Immature natural killer cell (primary cell): ENCODE data around the gene ALDH16A1. TPM values are rescaled to one million over a fixed set of nuclear protein-coding genes. Genes with fewer than 3 reads are reported as not detected.

Experiments used
- DNase-seq, 3 donors: peaks; one replicate each; pipeline ENCODE4 v3.0.0; 2022; ENCODE audit warnings: mixed read lengths in 1 of 3
- H3K27ac Mint-ChIP-seq, 6 donors: one replicate each; pipeline ENCODE4 v1.8.0; 2020; ENCODE audit warnings: mixed read lengths in 6 of 6, mild to moderate bottlenecking in 5 of 6, inconsistent platforms in 4 of 6, moderate library complexity in 3 of 6
- H3K27me3 Mint-ChIP-seq, 3 donors: one replicate each; pipeline ENCODE4 v1.8.0; 2020 to 2021; ENCODE audit warnings: low read depth in 3 of 3, mild to moderate bottlenecking in 3 of 3, mixed read lengths in 3 of 3, moderate library complexity in 3 of 3, inconsistent platforms in 1 of 3
- H3K36me3 Mint-ChIP-seq, 3 donors: one replicate each; pipeline ENCODE4 v1.8.0; 2020; ENCODE audit warnings: mixed read lengths in 3 of 3, inconsistent platforms in 2 of 3, mild to moderate bottlenecking in 2 of 3
- H3K4me1 Mint-ChIP-seq, 2 donors: one replicate each; pipeline ENCODE4 v1.8.0; 2020; ENCODE audit warnings: inconsistent platforms in 2 of 2, mild to moderate bottlenecking in 2 of 2, mixed read lengths in 2 of 2, moderate library complexity in 1 of 2
- H3K4me3 Mint-ChIP-seq, 5 donors: one replicate each; pipeline ENCODE4 v1.8.0; 2020; ENCODE audit warnings: mild to moderate bottlenecking in 5 of 5, mixed read lengths in 5 of 5, inconsistent platforms in 3 of 5, moderate library complexity in 3 of 5
- H3K9me3 Mint-ChIP-seq, 6 donors: one replicate each; pipeline ENCODE4 v1.8.0; 2020; ENCODE audit warnings: mild to moderate bottlenecking in 6 of 6, mixed read lengths in 6 of 6, inconsistent platforms in 4 of 6, moderate library complexity in 3 of 6
- polyA plus RNA-seq, 3 donors: library from polyadenylated mRNA; unstranded; fragments of 300-500 nt; fragmentation: Illumina TruSeq; gene quantifications; one replicate each; pipeline ENCODE4 v1.2.3, GENCODE V29; 2021

ALDH16A1 gene
- polyA plus RNA-seq, 3 donors from 2014 or later = 37.2 to 57.0 (median 42.4) TPM

- Mint-ChIP-seq H3K27ac (peak overlapping the region in 2 of 6 donors; percentile 49 to 64), H3K36me3 (peaks cover 0 to 5% (median 0%) of the 10 kb centered on the region in 3 donors), H3K27me3 (peaks cover 0 to 2% (median 2%) of the 10 kb centered on the region in 3 donors), H3K4me3 (no peak overlapping the region), H3K4me1 (peaks cover 5 to 7% of the 10 kb centered on the region in 2 donors), H3K9me3 (no peaks in the 10 kb centered on the region)
- DNase-seq = no peak
Observed at GRCh38 chr19:49481020-49481683, 28.1 kb downstream of the ALDH16A1 start.

- peaks cover 34 to 40% of the 10 kb centered on the region in 2 donors for H3K4me1 Mint-ChIP-seq
- H3K36me3 Mint-ChIP-seq = peaks cover 4 to 30% (median 5%) of the 10 kb centered on the region in 3 donors
- H3K9me3 Mint-ChIP-seq = no peaks in the 10 kb centered on the region
- peak overlapping the region in 5 of 6 donors; percentile 26 to 77 (median 57) for H3K27ac Mint-ChIP-seq
- peaks cover 17 to 30% (median 22%) of the 10 kb centered on the region in 3 donors for H3K27me3 Mint-ChIP-seq
- no peak for DNase-seq
- H3K4me3 Mint-ChIP-seq = peak overlapping the region in 1 of 5 donors; percentile 33
Observed at GRCh38 chr19:49486232-49486631, 33.2 kb downstream of the ALDH16A1 start.

- Mint-ChIP-seq H3K4me1 (peaks cover 37 to 40% of the 10 kb centered on the region in 2 donors), H3K27ac (peak overlapping the region; percentile 92 to 97 (median 96)), H3K27me3 (peaks cover 17 to 30% (median 23%) of the 10 kb centered on the region in 3 donors), H3K4me3 (peak overlapping the region; percentile 92 to 98 (median 96)), H3K36me3 (peaks cover 4 to 34% (median 6%) of the 10 kb centered on the region in 3 donors), H3K9me3 (no peaks in the 10 kb centered on the region)
- DNase-seq = no peak
Observed at GRCh38 chr19:49486710-49487276, 33.8 kb downstream of the ALDH16A1 start.

GRCh38 chr19:49487277-49488045 lies 34.4 kb downstream of the ALDH16A1 start, which contains the start of gene RPL13A:
Gene RPL13A, plus strand, starts transcription at chr19:49487608. Its CDS starts 22 bp downstream, at chr19:49487630.
- peaks cover 41 to 44% of the 10 kb centered on the region in 2 donors for H3K4me1 Mint-ChIP-seq
- H3K27ac Mint-ChIP-seq = peak within 1 kb of the TSS; percentile 92 to 97 (median 96)
- peaks cover 17 to 33% (median 28%) of the 10 kb centered on the region in 3 donors for H3K27me3 Mint-ChIP-seq
- H3K9me3 Mint-ChIP-seq = no peaks in the 10 kb centered on the region
- DNase-seq = peak; percentile 100
- peak within 1 kb of the TSS; percentile 92 to 98 (median 96) for H3K4me3 Mint-ChIP-seq
- peaks cover 7 to 41% (median 13%) of the 10 kb centered on the region in 3 donors for H3K36me3 Mint-ChIP-seq

- H3K27me3 Mint-ChIP-seq = peaks cover 22 to 40% (median 36%) of the 10 kb centered on the region in 3 donors
- peak overlapping the region; percentile 92 to 98 (median 96) for H3K4me3 Mint-ChIP-seq
- peaks cover 13 to 47% (median 20%) of the 10 kb centered on the region in 3 donors for H3K36me3 Mint-ChIP-seq
- no peaks in the 10 kb centered on the region for H3K9me3 Mint-ChIP-seq
- peak overlapping the region; percentile 92 to 97 (median 96) for H3K27ac Mint-ChIP-seq
- DNase-seq = no peak
- H3K4me1 Mint-ChIP-seq = peaks cover 49 to 52% of the 10 kb centered on the region in 2 donors
Observed at GRCh38 chr19:49488046-49488862, 35.2 kb downstream of the ALDH16A1 start.

GRCh38 chr19:49488863-49489537 lies 36.0 kb downstream of the ALDH16A1 start:
- Mint-ChIP-seq H3K36me3 (peaks cover 13 to 45% (median 20%) of the 10 kb centered on the region in 3 donors), H3K27ac (peak overlapping the region; percentile 92 to 97 (median 96)), H3K4me1 (peaks cover 53 to 55% of the 10 kb centered on the region in 2 donors), H3K9me3 (no peaks in the 10 kb centered on the region), H3K27me3 (peaks cover 26 to 47% (median 40%) of the 10 kb centered on the region in 3 donors), H3K4me3 (peak overlapping the region; percentile 92 to 98 (median 96))
- DNase-seq = no peak

GRCh38 chr19:49489601-49490167 lies 36.7 kb downstream of the ALDH16A1 start:
- peaks cover 13 to 45% (median 20%) of the 10 kb centered on the region in 3 donors for H3K36me3 Mint-ChIP-seq
- DNase-seq = no peak
- H3K27me3 Mint-ChIP-seq = peaks cover 26 to 47% (median 40%) of the 10 kb centered on the region in 3 donors
- H3K27ac Mint-ChIP-seq = peak overlapping the region in 5 of 6 donors; percentile 31 to 97 (median 93)
- no peaks in the 10 kb centered on the region for H3K9me3 Mint-ChIP-seq
- peak overlapping the region; percentile 92 to 98 (median 96) for H3K4me3 Mint-ChIP-seq
- H3K4me1 Mint-ChIP-seq = peaks cover 53 to 55% of the 10 kb centered on the region in 2 donors

- H3K36me3 Mint-ChIP-seq = peaks cover 13 to 45% (median 20%) of the 10 kb centered on the region in 3 donors
- H3K27ac Mint-ChIP-seq = peak overlapping the region in 4 of 6 donors; percentile 22 to 92 (median 43)
- DNase-seq = no peak
- H3K27me3 Mint-ChIP-seq = peaks cover 26 to 48% (median 42%) of the 10 kb centered on the region in 3 donors
- H3K4me3 Mint-ChIP-seq = peak overlapping the region in 3 of 5 donors; percentile 21 to 94 (median 24)
- H3K4me1 Mint-ChIP-seq = peaks cover 54 to 55% of the 10 kb centered on the region in 2 donors
- no peaks in the 10 kb centered on the region for H3K9me3 Mint-ChIP-seq
Observed at GRCh38 chr19:49490287-49491029, 37.4 kb downstream of the ALDH16A1 start.

GRCh38 chr19:49491030-49491803 lies 38.2 kb downstream of the ALDH16A1 start:
- no peak for DNase-seq
- Mint-ChIP-seq H3K9me3 (no peaks in the 10 kb centered on the region), H3K4me1 (peaks cover 60 to 62% of the 10 kb centered on the region in 2 donors), H3K4me3 (peak overlapping the region in 1 of 5 donors; percentile 10), H3K36me3 (peaks cover 13 to 45% (median 20%) of the 10 kb centered on the region in 3 donors), H3K27me3 (peaks cover 31 to 56% (median 49%) of the 10 kb centered on the region in 3 donors), H3K27ac (peak overlapping the region in 3 of 6 donors; percentile 22 to 43 (median 26))

GRCh38 chr19:49491804-49492572 lies 39.0 kb downstream of the ALDH16A1 start:
- Mint-ChIP-seq H3K27me3 (peaks cover 32 to 59% (median 51%) of the 10 kb centered on the region in 3 donors), H3K36me3 (peaks cover 13 to 45% (median 20%) of the 10 kb centered on the region in 3 donors), H3K9me3 (no peaks in the 10 kb centered on the region), H3K27ac (peak overlapping the region; percentile 66 to 96 (median 86)), H3K4me1 (peaks cover 63 to 66% of the 10 kb centered on the region in 2 donors), H3K4me3 (no peak overlapping the region)
- no peak for DNase-seq
